Aorta (tissue), 5 donors: ENCODE data around the gene RWDD1. TPM values are rescaled to one million over a fixed set of nuclear protein-coding genes. Genes with fewer than 3 reads are reported as not detected.
"Not testable (repeated sequence)": the region's sequence is repeated elsewhere in the genome, so short reads cannot be mapped to it uniquely, and the experiment has no call there.

Experiments used
- ATAC-seq: fragments of 200-7000 bp; cut with Tn5 transposase; one replicate; pipeline ENCODE4 v1.9.1; 2022; ENCODE audit warnings: moderate library complexity; ENCODE audit not compliant: low FRiP score
- DNase-seq, 2 donors: peaks; one replicate each; pipeline ENCODE4 v3.0.0-alpha.2; 2020
- H3K27ac ChIP-seq, 2 donors: one replicate each; pipeline ENCODE4 v1.5.1; 2013; ENCODE audit warnings: low read length in 2 of 2, mild to moderate bottlenecking in 2 of 2, moderate library complexity in 2 of 2, control low read depth in 1 of 2, inconsistent platforms in 1 of 2, low read depth in 1 of 2
- H3K27me3 ChIP-seq, 2 donors: one replicate each; pipeline ENCODE4 v1.6.1; 2013; ENCODE audit warnings: control low read depth in 1 of 2, low read length in 1 of 2, mild to moderate bottlenecking in 1 of 2, moderate library complexity in 1 of 2; ENCODE audit not compliant: insufficient read depth in 2 of 2, control insufficient read depth in 1 of 2
- H3K36me3 ChIP-seq, 2 donors: one replicate each; pipeline ENCODE4 v1.6.1; 2013; ENCODE audit warnings: control low read depth in 1 of 2, low read length in 1 of 2, mild to moderate bottlenecking in 1 of 2; ENCODE audit not compliant: insufficient read depth in 2 of 2, control insufficient read depth in 1 of 2
- H3K4me1 ChIP-seq, 2 donors: one replicate each; pipeline ENCODE4 v1.6.1; 2013; ENCODE audit warnings: low read length in 2 of 2, control low read depth in 1 of 2, mild to moderate bottlenecking in 1 of 2, moderate library complexity in 1 of 2; ENCODE audit not compliant: insufficient read depth in 2 of 2, control insufficient read depth in 1 of 2
- H3K4me3 ChIP-seq, 2 donors: one replicate each; pipeline ENCODE4 v1.5.1; 2013; ENCODE audit warnings: low read length in 2 of 2, control low read depth in 1 of 2, mild to moderate bottlenecking in 1 of 2
- H3K9me3 ChIP-seq: one replicate; pipeline ENCODE4 v1.6.1; 2013; ENCODE audit warnings: mild to moderate bottlenecking, low read length; ENCODE audit not compliant: control insufficient read depth
- WGBS, 2 donors: extraction: QIAGEN DNeasy Blood & Tissue Kit; methylation state at CpG; one replicate each; pipeline ENCODE4 v1.1.7; 2013; 5-methylcytosine and 5-hydroxymethylcytosine counted together
- intact Hi-C, 2 donors: fragments of 100-400 bp; cut with DNase I; formaldehyde crosslinking; loops; one replicate each; pipeline versions ENCODE4 v1.14.2 to v1.15.0; 2022
- polyA plus RNA-seq, 2 donors: library from polyadenylated mRNA; stranded (reverse); fragments of 200-250 nt; gene quantifications; one replicate each; pipeline ENCODE4 v1.2.3, GENCODE V29; 2013
- total RNA-seq, 2 donors: library from RNA; stranded (reverse); fragmentation: NEBNext Ultra II Directional; extraction: Animal tissue kit (Norgen Biotek cat#: 25700); gene quantifications; one replicate each; pipeline ENCODE4 v1.2.1, GENCODE V29; 2021
- donor health status: healthy with polysubstance abuse.
- donor health status: Bipolar disorder and iron deficiency.
- donor health status: DM: no; HTN: no; CAD: no.
- donor health status: DM: no; HTN: no; CAD: no.
- donor health status: DM: yes; HTN: yes; CAD: no.

The RWDD1 gene
- total and polyA plus RNA-seq, 4 donors, result 40.2 to 111 (median 58.3) TPM

DNA sequence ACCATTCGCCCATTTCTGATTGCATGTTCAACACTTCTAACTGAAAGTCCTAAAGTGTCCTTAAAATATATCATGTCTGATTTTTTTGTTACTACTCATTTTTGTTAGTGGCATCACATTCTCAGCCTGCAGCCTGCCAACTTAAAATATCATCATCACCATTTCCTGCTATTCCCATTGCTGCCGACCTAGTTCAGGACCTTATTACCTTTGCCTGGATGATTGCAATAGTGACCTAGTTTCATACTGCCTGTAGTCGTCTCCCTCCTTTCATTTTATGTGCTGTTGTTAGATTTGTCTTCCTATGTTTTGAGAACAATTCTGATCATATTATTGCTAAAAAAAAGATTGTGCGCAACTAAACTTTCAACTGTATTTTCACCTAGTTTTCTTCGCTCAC, 6.2 kb downstream of the RWDD1 start:
- H3K4me3 ChIP-seq, result no peak overlapping the region
- ATAC-seq (no peak), DNase-seq (no peak)
- intact Hi-C loops, result no loop called here
- H3K4me1 ChIP-seq, result peaks cover 1 to 3% of the 10 kb centered on the region in 2 donors
- no peak overlapping the region for H3K27ac ChIP-seq
- no peaks in the 10 kb centered on the region for H3K9me3 ChIP-seq
- WGBS, 2 donors, result 71 to 74% methylated on average over 5 of the region's 5 CpGs
- no peaks in the 10 kb centered on the region for H3K36me3 ChIP-seq
- H3K27me3 ChIP-seq, result no peaks in the 10 kb centered on the region

DNA sequence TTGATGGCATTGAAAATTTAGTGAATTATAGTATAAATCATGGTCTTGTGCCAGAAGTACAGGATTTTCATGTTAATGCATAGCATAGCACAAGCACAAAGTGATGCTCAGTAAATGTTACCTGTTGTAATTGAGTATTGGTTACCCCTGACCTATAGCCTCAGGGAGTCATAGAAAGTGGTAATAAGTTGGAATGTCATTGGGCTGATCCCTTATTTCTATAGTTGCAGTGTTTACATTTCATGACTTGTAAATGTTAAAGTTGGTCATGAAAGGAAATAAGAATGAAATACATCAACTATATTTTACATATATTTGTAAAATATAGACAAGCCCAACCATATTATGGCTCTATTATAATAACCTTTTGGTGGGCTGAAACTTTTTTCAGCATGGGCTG, 7.0 kb downstream of the RWDD1 start:
- Histone ChIP-seq H3K27ac (no peak overlapping the region), H3K4me1 (peaks cover 0 to 1% of the 10 kb centered on the region in 2 donors), H3K9me3 (no peaks in the 10 kb centered on the region), H3K4me3 (no peak overlapping the region), H3K36me3 (no peaks in the 10 kb centered on the region), H3K27me3 (no peaks in the 10 kb centered on the region)
- DNase-seq, result no peak
- intact Hi-C loops, result no loop called here
- ATAC-seq, result no peak

DNA sequence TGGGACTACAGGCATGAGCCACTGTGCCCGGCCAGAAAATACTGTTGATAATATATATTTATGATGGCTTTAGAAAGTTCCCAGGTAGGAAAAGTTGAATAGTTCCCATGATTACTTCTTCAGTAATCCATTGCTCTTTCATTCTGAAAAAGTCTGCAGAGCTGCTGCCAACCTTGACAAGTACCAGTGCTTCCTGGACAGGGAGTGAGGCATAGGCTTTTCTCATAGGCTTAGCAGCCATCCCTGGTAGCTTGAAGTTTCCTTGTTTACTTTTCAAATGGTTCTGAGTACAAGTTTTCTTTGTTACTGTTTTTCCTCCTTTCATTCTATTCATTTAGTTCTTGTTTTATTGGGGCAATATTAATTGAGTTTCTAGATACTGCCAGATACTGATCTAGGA, 7.8 kb downstream of the RWDD1 start:
- H3K36me3 ChIP-seq, result peaks cover 0 to 2% of the 10 kb centered on the region in 2 donors
- H3K27me3 ChIP-seq, result no peaks in the 10 kb centered on the region
- H3K4me3 ChIP-seq, result no peak overlapping the region
- no peaks in the 10 kb centered on the region for H3K9me3 ChIP-seq
- ATAC-seq, result no peak
- peaks cover 0 to 1% of the 10 kb centered on the region in 2 donors for H3K4me1 ChIP-seq
- WGBS, 2 donors, result 72 to 94% methylated on average over 1 of the region's 1 CpG
- no peak for DNase-seq
- intact Hi-C loops, result no loop called here
- no peak overlapping the region for H3K27ac ChIP-seq

DNA sequence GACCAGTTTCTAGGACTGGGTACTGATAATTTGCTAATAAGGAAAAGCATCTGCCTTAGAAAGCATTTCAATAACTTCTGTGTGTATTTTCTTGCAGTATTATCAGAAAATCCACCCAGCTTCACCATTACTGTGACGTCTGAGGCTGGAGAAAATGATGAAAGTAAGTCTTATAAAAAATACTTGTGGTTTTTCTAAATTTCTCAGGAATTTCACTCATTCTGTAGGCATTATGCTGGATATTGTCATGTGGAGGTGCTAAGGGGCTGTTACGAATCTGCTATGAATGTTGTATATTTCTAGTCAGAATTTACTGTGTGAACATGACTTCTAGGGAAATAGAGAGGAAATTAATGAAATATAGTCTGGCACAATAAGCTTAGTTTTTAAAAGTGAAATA, 8.9 kb downstream of the RWDD1 start:
- H3K4me3 ChIP-seq, result no peak overlapping the region
- H3K9me3 ChIP-seq, result no peaks in the 10 kb centered on the region
- intact Hi-C loops, result no loop called here
- no peaks in the 10 kb centered on the region for H3K27me3 ChIP-seq
- no peak overlapping the region for H3K27ac ChIP-seq
- H3K4me1 ChIP-seq, result peaks cover 0 to 1% of the 10 kb centered on the region in 2 donors
- peaks cover 0 to 4% of the 10 kb centered on the region in 2 donors for H3K36me3 ChIP-seq
- 66 to 71% methylated on average over 2 of the region's 2 CpGs for WGBS, 2 donors
- no peak for DNase-seq
- no peak for ATAC-seq

DNA sequence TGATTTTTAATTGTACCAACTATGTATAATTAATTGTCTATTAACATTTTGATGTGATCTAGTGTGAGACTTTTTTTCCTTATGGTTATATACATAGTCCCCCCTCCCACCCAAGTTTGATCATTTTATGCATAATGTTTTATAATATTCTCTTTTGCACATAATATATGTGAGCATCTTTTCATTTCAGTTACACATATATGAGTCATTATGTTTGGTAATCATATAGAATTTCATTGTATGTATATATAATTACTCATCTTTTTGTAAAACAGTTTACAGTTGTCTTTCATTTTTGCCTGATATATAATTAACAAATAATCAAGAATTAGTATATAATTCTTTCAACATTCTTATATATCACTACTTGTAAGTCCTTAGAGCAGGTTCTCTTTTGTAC, 15.0 kb downstream of the RWDD1 start:
- Histone ChIP-seq H3K27me3 (no peaks in the 10 kb centered on the region), H3K9me3 (no peaks in the 10 kb centered on the region), H3K4me1 (no peaks in the 10 kb centered on the region), H3K4me3 (no peak overlapping the region), H3K36me3 (peaks cover 0 to 4% of the 10 kb centered on the region in 2 donors), H3K27ac (no peak overlapping the region)
- no peak for ATAC-seq
- no peak for DNase-seq
- intact Hi-C loops, result no loop called here

DNA sequence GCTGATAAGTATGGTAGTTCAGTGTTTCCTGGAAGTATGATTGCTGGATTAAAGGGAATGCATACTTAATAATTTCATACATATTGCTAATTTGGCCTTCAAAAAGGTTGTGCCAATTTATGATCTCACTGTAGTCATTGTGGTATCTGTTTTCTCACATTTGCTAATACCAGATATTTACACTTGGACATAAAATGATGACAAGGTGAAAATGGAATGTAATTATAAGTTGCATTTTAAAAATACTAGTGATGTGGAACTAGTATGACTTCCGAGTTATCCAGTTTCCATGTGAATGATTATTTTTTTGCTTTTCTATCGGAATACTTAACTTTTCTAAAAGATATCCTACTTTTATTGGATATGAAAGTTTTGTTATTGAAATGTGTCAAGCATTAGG, 15.4 kb downstream of the RWDD1 start:
- intact Hi-C loops, result no loop called here
- H3K9me3 ChIP-seq, result no peaks in the 10 kb centered on the region
- WGBS, 2 donors, result 94 to 98% methylated on average over 2 of the region's 2 CpGs
- DNase-seq (no peak), ATAC-seq (no peak)
- no peak overlapping the region for H3K4me3 ChIP-seq
- peaks cover 4 to 8% of the 10 kb centered on the region in 2 donors for H3K36me3 ChIP-seq
- no peaks in the 10 kb centered on the region for H3K4me1 ChIP-seq
- H3K27me3 ChIP-seq, result no peaks in the 10 kb centered on the region
- no peak overlapping the region for H3K27ac ChIP-seq

DNA sequence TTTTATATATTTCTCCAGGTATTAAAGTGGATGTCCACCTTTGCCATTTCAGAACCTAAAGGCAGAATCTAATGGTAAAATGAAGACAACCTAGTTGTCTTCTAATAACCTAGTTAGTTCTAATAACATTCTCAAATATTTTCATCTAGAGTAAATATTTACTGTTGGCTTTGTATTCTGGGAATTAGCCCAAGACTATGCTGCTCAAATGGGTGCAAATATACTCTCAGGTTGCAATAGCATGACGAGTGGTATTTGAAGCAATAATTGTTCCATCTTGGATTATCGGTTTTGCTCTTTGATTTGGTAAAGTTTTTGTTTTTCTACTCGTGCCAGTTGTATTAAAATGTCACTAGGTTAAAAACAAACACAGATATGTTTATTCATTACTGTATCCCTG, 23.9 kb downstream of the RWDD1 start:
- DNase-seq (no peak), ATAC-seq (no peak)
- Histone ChIP-seq H3K9me3 (no peaks in the 10 kb centered on the region), H3K36me3 (peaks cover 4 to 8% of the 10 kb centered on the region in 2 donors), H3K4me1 (no peaks in the 10 kb centered on the region), H3K27ac (no peak overlapping the region), H3K27me3 (no peaks in the 10 kb centered on the region), H3K4me3 (no peak overlapping the region)
- intact Hi-C loops, result no loop called here
- WGBS, 2 donors, result 82 to 90% methylated on average over 3 of the region's 3 CpGs

DNA sequence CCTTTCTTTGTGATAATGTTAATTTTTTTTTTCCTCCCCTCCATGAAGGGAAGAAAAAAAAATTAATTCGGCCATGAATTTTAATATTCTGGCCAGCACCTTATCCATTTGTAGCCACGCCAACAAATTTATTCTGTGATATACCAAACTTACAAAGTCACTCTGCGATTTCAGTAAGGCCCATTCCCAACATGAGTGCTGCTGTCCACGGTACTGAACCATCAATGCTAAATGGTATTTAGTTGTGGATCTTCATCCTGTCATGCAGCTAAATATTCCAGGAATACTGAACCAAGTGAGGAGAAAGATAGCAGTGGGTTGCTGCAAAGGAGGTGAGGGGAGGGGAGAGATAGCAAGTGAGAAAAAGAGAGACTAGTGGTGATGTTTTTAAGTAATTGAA, 25.5 kb downstream of the RWDD1 start:
- DNase-seq, result no peak
- intact Hi-C loops, result no loop called here
- no peaks in the 10 kb centered on the region for H3K27me3 ChIP-seq
- 65 to 70% methylated on average over 4 of the region's 4 CpGs for WGBS, 2 donors
- H3K36me3 ChIP-seq, result peaks cover 0 to 4% of the 10 kb centered on the region in 2 donors
- no peaks in the 10 kb centered on the region for H3K4me1 ChIP-seq
- no peak overlapping the region for H3K4me3 ChIP-seq
- ATAC-seq, result no peak
- no peak overlapping the region for H3K27ac ChIP-seq
- H3K9me3 ChIP-seq, result no peaks in the 10 kb centered on the region

DNA sequence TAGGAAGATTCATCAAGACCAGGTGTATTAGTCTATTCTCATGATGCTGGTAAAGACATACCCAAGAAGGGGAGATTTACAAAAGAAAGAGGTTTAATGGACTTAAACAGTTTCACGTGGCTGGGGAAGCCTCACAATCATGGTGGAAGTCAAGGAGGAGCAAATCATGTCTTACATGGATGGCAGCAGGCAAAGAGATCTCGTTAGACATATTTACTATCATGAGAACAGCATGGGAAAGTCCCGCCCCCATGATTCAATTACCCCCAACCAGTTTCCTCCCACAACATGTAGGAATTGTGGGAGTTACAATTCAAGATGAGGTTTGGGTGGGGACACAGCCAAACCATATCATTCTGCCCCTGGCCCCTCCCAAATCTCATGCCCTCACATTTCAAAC, 32.6 kb downstream of the RWDD1 start:
- WGBS, 2 donors, result 95% methylated on average over 3 of the region's 3 CpGs
- DNase-seq, H3K9me3 ChIP-seq, H3K4me1 ChIP-seq, H3K27ac ChIP-seq, H3K36me3 ChIP-seq, H3K4me3 ChIP-seq, intact Hi-C loops, H3K27me3 ChIP-seq, ATAC-seq: not testable (repeated sequence)
